Sigmoid colon (tissue), 4 donors: ENCODE results near the gene ACTR1B.

Experiments used
- EP300 ChIP-seq, 4 donors: sonication (generic); formaldehyde crosslinking; IDR thresholded peaks; one replicate each; pipeline ENCODE4 v1.6.1; 2017; ENCODE audit warnings: antibody characterized with exemption in 4 of 4
- POLR2A ChIP-seq, 2 donors: fragments of 450-650 bp; IDR thresholded peaks; one replicate each; pipeline ENCODE4 v1.6.1; 2016; ENCODE audit warnings: antibody characterized with exemption in 2 of 2, mild to moderate bottlenecking in 2 of 2, moderate library complexity in 2 of 2
- TF ChIP-seq, protein P1 (sequence below), 4 experiments: fragments of 450-650 bp in 3 of 4; fragments of 200-600 bp in 1 of 4; IDR thresholded peaks; one replicate each; pipeline ENCODE4 v1.5.1; 2016 to 2019; ENCODE audit warnings: antibody characterized with exemption in 4 of 4, mild to moderate bottlenecking in 3 of 4, moderate library complexity in 2 of 4

DNA sequence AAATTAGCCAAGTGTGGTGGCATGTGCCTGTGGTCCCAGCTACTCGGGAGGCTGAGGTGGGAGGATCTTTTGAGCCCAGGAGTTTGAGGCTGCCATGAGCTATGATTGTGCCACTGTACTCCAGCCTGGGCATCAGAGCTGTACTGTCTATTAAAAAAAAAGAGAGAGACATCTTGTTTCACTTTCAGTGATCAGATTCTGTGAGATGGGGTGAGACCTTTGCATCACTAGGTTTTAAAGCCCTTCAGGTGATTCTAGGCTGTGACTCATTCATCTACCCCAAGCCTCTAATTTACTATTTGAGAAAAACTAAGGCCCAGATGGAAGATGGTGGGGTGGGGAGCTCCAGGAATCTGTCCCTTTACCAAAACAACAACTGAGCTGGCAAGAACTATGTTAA is 12.8 kb upstream of the ACTR1B start:
- TF ChIP-seq, protein P1, sequence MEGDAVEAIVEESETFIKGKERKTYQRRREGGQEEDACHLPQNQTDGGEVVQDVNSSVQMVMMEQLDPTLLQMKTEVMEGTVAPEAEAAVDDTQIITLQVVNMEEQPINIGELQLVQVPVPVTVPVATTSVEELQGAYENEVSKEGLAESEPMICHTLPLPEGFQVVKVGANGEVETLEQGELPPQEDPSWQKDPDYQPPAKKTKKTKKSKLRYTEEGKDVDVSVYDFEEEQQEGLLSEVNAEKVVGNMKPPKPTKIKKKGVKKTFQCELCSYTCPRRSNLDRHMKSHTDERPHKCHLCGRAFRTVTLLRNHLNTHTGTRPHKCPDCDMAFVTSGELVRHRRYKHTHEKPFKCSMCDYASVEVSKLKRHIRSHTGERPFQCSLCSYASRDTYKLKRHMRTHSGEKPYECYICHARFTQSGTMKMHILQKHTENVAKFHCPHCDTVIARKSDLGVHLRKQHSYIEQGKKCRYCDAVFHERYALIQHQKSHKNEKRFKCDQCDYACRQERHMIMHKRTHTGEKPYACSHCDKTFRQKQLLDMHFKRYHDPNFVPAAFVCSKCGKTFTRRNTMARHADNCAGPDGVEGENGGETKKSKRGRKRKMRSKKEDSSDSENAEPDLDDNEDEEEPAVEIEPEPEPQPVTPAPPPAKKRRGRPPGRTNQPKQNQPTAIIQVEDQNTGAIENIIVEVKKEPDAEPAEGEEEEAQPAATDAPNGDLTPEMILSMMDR (IDR thresholded peaks at IDR 0.05), result no peak
- TF ChIP-seq POLR2A (IDR thresholded peaks at IDR 0.05) (no peak), EP300 (IDR thresholded peaks at IDR 0.05) (no peak)
